Stimulated activated CD4-positive, alpha-beta T cell treated with anti-CD3 and anti-CD28 coated beads, Interleukin-2, amount 100 ng/mL, for 4 hours (primary cell): ENCODE measurements around the gene GCG.

Experiments used
- DNase-seq: peaks from one replicate; pipeline ENCODE4 v3.0.0-alpha.2; 2020; ENCODE audit warnings: low read depth

Gene GCG

GRCh38 chr2:162149466-162149865, 2.6 kb downstream of the GCG start:
- DNase-seq: no peak

- DNase-seq: no peak
These were observed 3.1 kb downstream of the GCG start for GRCh38 chr2:162148956-162149355.

- DNase-seq: no peak
These were observed 8.1 kb downstream of the GCG start for GRCh38 chr2:162143969-162144368.

- DNase-seq: no peak
These were observed 13.7 kb downstream of the GCG start for GRCh38 chr2:162138310-162138709.

- no peak for DNase-seq
These were observed 24.6 kb downstream of the GCG start for GRCh38 chr2:162127422-162127821.

GRCh38 chr2:162126527-162126926, 25.5 kb downstream of the GCG start:
- no peak for DNase-seq

- no peak for DNase-seq
These were observed 25.9 kb downstream of the GCG start for GRCh38 chr2:162126111-162126519.

- no peak for DNase-seq
These were observed 26.9 kb downstream of the GCG start for GRCh38 chr2:162125138-162125537.

- no peak for DNase-seq
These were observed 28.0 kb downstream of the GCG start for GRCh38 chr2:162123806-162124758.

GRCh38 chr2:162118166-162119031, 33.6 kb downstream of the GCG start:
- DNase-seq: no peak

GRCh38 chr2:162116352-162116751, 35.7 kb downstream of the GCG start:
- no peak for DNase-seq

GRCh38 chr2:162115076-162115475, 37.0 kb downstream of the GCG start:
- no peak for DNase-seq

GRCh38 chr2:162114271-162114670, 37.8 kb downstream of the GCG start:
- no peak for DNase-seq

- DNase-seq: no peak
These were observed 38.3 kb downstream of the GCG start for GRCh38 chr2:162113776-162114168.

GRCh38 chr2:162113088-162113775, 38.8 kb downstream of the GCG start:
- DNase-seq: no peak

GRCh38 chr2:162111958-162112850, 39.8 kb downstream of the GCG start:
- no peak for DNase-seq

GRCh38 chr2:162107361-162107901, 44.6 kb downstream of the GCG start:
- no peak for DNase-seq

GRCh38 chr2:162106746-162107145, 45.3 kb downstream of the GCG start:
- no peak for DNase-seq

- DNase-seq: no peak
These were observed 45.9 kb downstream of the GCG start for GRCh38 chr2:162106146-162106551.

GRCh38 chr2:162103443-162104009, 48.5 kb downstream of the GCG start:
- DNase-seq: no peak

GRCh38 chr2:162100579-162100978, 51.5 kb downstream of the GCG start:
- no peak for DNase-seq
